ENCODE measurements around the gene DNAH3. TPM values are rescaled to one million over a fixed set of nuclear protein-coding genes. Genes with fewer than 3 reads are reported as not detected.
"Not testable (repeated sequence)": the region's sequence is repeated elsewhere in the genome, so short reads cannot be mapped to it uniquely, and the experiment has no call there.

Gene DNAH3
- total and polyA plus RNA-seq, 2 donors: 0.09 to 0.30 TPM

GRCh38 chr16:20952139-20952920 is 198.3 kb downstream of the DNAH3 start:
- Histone ChIP-seq H3K4me1 (ENCODE audit: control insufficient read depth in 2 of 2, insufficient read depth in 2 of 2, low read length in 2 of 2) (no peaks in the 10 kb centered on the region), H3K9me3 (ENCODE audit: control insufficient read depth in 2 of 2, insufficient read depth in 1 of 2, low read length in 1 of 2) (no peaks in the 10 kb centered on the region), H3K36me3 (ENCODE audit: control insufficient read depth in 2 of 2, insufficient read depth in 2 of 2, low read length in 1 of 2) (no peaks in the 10 kb centered on the region), H3K27me3 (ENCODE audit: control insufficient read depth in 2 of 2, insufficient read depth in 1 of 2, low read length in 1 of 2) (peaks cover 0 to 2% of the 10 kb centered on the region in 2 donors), H3K4me3 (ENCODE audit: low read length in 2 of 2) (no peak overlapping the region), H3K27ac (ENCODE audit: low read depth in 1 of 2, low read length in 1 of 2) (no peak overlapping the region)
- no peak for DNase-seq (ENCODE audit: low read depth in 6 of 9, low spot score in 9 of 9)
- WGBS: 94% methylated on average over 13 of the region's 13 CpGs

GRCh38 chr16:20950294-20950693 is 200.4 kb downstream of the DNAH3 start:
- WGBS: 93% methylated on average over 4 of the region's 4 CpGs
- Histone ChIP-seq H3K36me3 (ENCODE audit: control insufficient read depth in 2 of 2, insufficient read depth in 2 of 2, low read length in 1 of 2) (no peaks in the 10 kb centered on the region), H3K27ac (ENCODE audit: low read depth in 1 of 2, low read length in 1 of 2) (no peak overlapping the region), H3K4me3 (ENCODE audit: low read length in 2 of 2) (no peak overlapping the region), H3K9me3 (ENCODE audit: control insufficient read depth in 2 of 2, insufficient read depth in 1 of 2, low read length in 1 of 2) (no peaks in the 10 kb centered on the region), H3K4me1 (ENCODE audit: control insufficient read depth in 2 of 2, insufficient read depth in 2 of 2, low read length in 2 of 2) (no peaks in the 10 kb centered on the region), H3K27me3 (ENCODE audit: control insufficient read depth in 2 of 2, insufficient read depth in 1 of 2, low read length in 1 of 2) (peaks cover 0 to 2% of the 10 kb centered on the region in 2 donors)
- no peak for DNase-seq (ENCODE audit: low read depth in 6 of 9, low spot score in 9 of 9)

GRCh38 chr16:20949660-20950059 is 201.0 kb downstream of the DNAH3 start:
- WGBS: 93% methylated on average over 3 of the region's 3 CpGs

GRCh38 chr16:20948444-20948843 is 202.2 kb downstream of the DNAH3 start:
- Histone ChIP-seq H3K4me3 (ENCODE audit: low read length in 2 of 2) (no peak overlapping the region), H3K27ac (ENCODE audit: low read depth in 1 of 2, low read length in 1 of 2) (no peak overlapping the region), H3K4me1 (ENCODE audit: control insufficient read depth in 2 of 2, insufficient read depth in 2 of 2, low read length in 2 of 2) (peaks cover 0 to 2% of the 10 kb centered on the region in 2 donors), H3K9me3 (ENCODE audit: control insufficient read depth in 2 of 2, insufficient read depth in 1 of 2, low read length in 1 of 2) (no peaks in the 10 kb centered on the region), H3K27me3 (ENCODE audit: control insufficient read depth in 2 of 2, insufficient read depth in 1 of 2, low read length in 1 of 2) (no peaks in the 10 kb centered on the region), H3K36me3 (ENCODE audit: control insufficient read depth in 2 of 2, insufficient read depth in 2 of 2, low read length in 1 of 2) (no peaks in the 10 kb centered on the region)
- WGBS: 97% methylated on average over 9 of the region's 9 CpGs
- no peak for DNase-seq (ENCODE audit: low read depth in 6 of 9, low spot score in 9 of 9)

More at GRCh38 chr16:20949660-20950059, 201.0 kb downstream of the DNAH3 start:
- Histone ChIP-seq H3K27me3 (ENCODE audit: control insufficient read depth in 2 of 2, insufficient read depth in 1 of 2, low read length in 1 of 2) (peaks cover 0 to 2% of the 10 kb centered on the region in 2 donors), H3K36me3 (ENCODE audit: control insufficient read depth in 2 of 2, insufficient read depth in 2 of 2, low read length in 1 of 2) (no peaks in the 10 kb centered on the region), H3K4me1 (ENCODE audit: control insufficient read depth in 2 of 2, insufficient read depth in 2 of 2, low read length in 2 of 2) (no peaks in the 10 kb centered on the region), H3K9me3 (ENCODE audit: control insufficient read depth in 2 of 2, insufficient read depth in 1 of 2, low read length in 1 of 2) (no peaks in the 10 kb centered on the region), H3K27ac (ENCODE audit: low read depth in 1 of 2, low read length in 1 of 2) (no peak overlapping the region), H3K4me3 (ENCODE audit: low read length in 2 of 2) (no peak overlapping the region)
- DNase-seq (ENCODE audit: low read depth in 6 of 9, low spot score in 9 of 9): no peak

- no peaks in the 10 kb centered on the region for H3K36me3 ChIP-seq (ENCODE audit: control insufficient read depth in 2 of 2, insufficient read depth in 2 of 2, low read length in 1 of 2)
- peaks cover 0 to 2% of the 10 kb centered on the region in 2 donors for H3K4me1 ChIP-seq (ENCODE audit: control insufficient read depth in 2 of 2, insufficient read depth in 2 of 2, low read length in 2 of 2)
- no peak overlapping the region for H3K4me3 ChIP-seq (ENCODE audit: low read length in 2 of 2)
- H3K27me3 ChIP-seq (ENCODE audit: control insufficient read depth in 2 of 2, insufficient read depth in 1 of 2, low read length in 1 of 2): no peaks in the 10 kb centered on the region
- no peak overlapping the region for H3K27ac ChIP-seq (ENCODE audit: low read depth in 1 of 2, low read length in 1 of 2)
- no peak for DNase-seq (ENCODE audit: low read depth in 6 of 9, low spot score in 9 of 9)
- H3K9me3 ChIP-seq (ENCODE audit: control insufficient read depth in 2 of 2, insufficient read depth in 1 of 2, low read length in 1 of 2): no peaks in the 10 kb centered on the region
- WGBS: 96% methylated on average over 8 of the region's 8 CpGs
These were observed 204.5 kb downstream of the DNAH3 start for GRCh38 chr16:20946015-20946629.

GRCh38 chr16:20945575-20945875 is 205.1 kb downstream of the DNAH3 start:
- not testable (repeated sequence) for H3K9me3 ChIP-seq (ENCODE audit: control insufficient read depth in 2 of 2, insufficient read depth in 1 of 2, low read length in 1 of 2); H3K36me3 ChIP-seq (ENCODE audit: control insufficient read depth in 2 of 2, insufficient read depth in 2 of 2, low read length in 1 of 2); H3K27ac ChIP-seq (ENCODE audit: low read depth in 1 of 2, low read length in 1 of 2); H3K4me3 ChIP-seq (ENCODE audit: low read length in 2 of 2); DNase-seq (ENCODE audit: low read depth in 6 of 9, low spot score in 9 of 9); H3K4me1 ChIP-seq (ENCODE audit: control insufficient read depth in 2 of 2, insufficient read depth in 2 of 2, low read length in 2 of 2); H3K27me3 ChIP-seq (ENCODE audit: control insufficient read depth in 2 of 2, insufficient read depth in 1 of 2, low read length in 1 of 2)
- WGBS: 98% methylated on average over 11 of the region's 11 CpGs

GRCh38 chr16:20944861-20945574 is 205.6 kb downstream of the DNAH3 start:
- DNase-seq (ENCODE audit: low read depth in 6 of 9, low spot score in 9 of 9): peak in 2 of 9 donors; percentile 8 to 28
- WGBS: 90% methylated on average over 5 of the region's 5 CpGs

GRCh38 chr16:20942256-20942655 is 208.4 kb downstream of the DNAH3 start:
- no peaks in the 10 kb centered on the region for H3K27me3 ChIP-seq (ENCODE audit: control insufficient read depth in 2 of 2, insufficient read depth in 1 of 2, low read length in 1 of 2)
- no peaks in the 10 kb centered on the region for H3K9me3 ChIP-seq (ENCODE audit: control insufficient read depth in 2 of 2, insufficient read depth in 1 of 2, low read length in 1 of 2)
- WGBS: 93% methylated on average over 4 of the region's 4 CpGs
- peaks cover 0 to 2% of the 10 kb centered on the region in 2 donors for H3K4me1 ChIP-seq (ENCODE audit: control insufficient read depth in 2 of 2, insufficient read depth in 2 of 2, low read length in 2 of 2)
- no peak overlapping the region for H3K4me3 ChIP-seq (ENCODE audit: low read length in 2 of 2)
- no peak overlapping the region for H3K27ac ChIP-seq (ENCODE audit: low read depth in 1 of 2, low read length in 1 of 2)
- H3K36me3 ChIP-seq (ENCODE audit: control insufficient read depth in 2 of 2, insufficient read depth in 2 of 2, low read length in 1 of 2): no peaks in the 10 kb centered on the region
- DNase-seq (ENCODE audit: low read depth in 6 of 9, low spot score in 9 of 9): no peak

More at GRCh38 chr16:20944861-20945574, 205.6 kb downstream of the DNAH3 start:
- H3K36me3 ChIP-seq (ENCODE audit: control insufficient read depth in 2 of 2, insufficient read depth in 2 of 2, low read length in 1 of 2): no peaks in the 10 kb centered on the region
- no peak overlapping the region for H3K4me3 ChIP-seq (ENCODE audit: low read length in 2 of 2)
- no peaks in the 10 kb centered on the region for H3K27me3 ChIP-seq (ENCODE audit: control insufficient read depth in 2 of 2, insufficient read depth in 1 of 2, low read length in 1 of 2)
- H3K9me3 ChIP-seq (ENCODE audit: control insufficient read depth in 2 of 2, insufficient read depth in 1 of 2, low read length in 1 of 2): no peaks in the 10 kb centered on the region
- peaks cover 0 to 2% of the 10 kb centered on the region in 2 donors for H3K4me1 ChIP-seq (ENCODE audit: control insufficient read depth in 2 of 2, insufficient read depth in 2 of 2, low read length in 2 of 2)
- no peak overlapping the region for H3K27ac ChIP-seq (ENCODE audit: low read depth in 1 of 2, low read length in 1 of 2)

GRCh38 chr16:20941636-20941926 is 209.1 kb downstream of the DNAH3 start:
- DNase-seq (ENCODE audit: low read depth in 6 of 9, low spot score in 9 of 9): no peak
- Histone ChIP-seq H3K4me3 (ENCODE audit: low read length in 2 of 2) (no peak overlapping the region), H3K27me3 (ENCODE audit: control insufficient read depth in 2 of 2, insufficient read depth in 1 of 2, low read length in 1 of 2) (no peaks in the 10 kb centered on the region), H3K9me3 (ENCODE audit: control insufficient read depth in 2 of 2, insufficient read depth in 1 of 2, low read length in 1 of 2) (no peaks in the 10 kb centered on the region), H3K4me1 (ENCODE audit: control insufficient read depth in 2 of 2, insufficient read depth in 2 of 2, low read length in 2 of 2) (peaks cover 0 to 2% of the 10 kb centered on the region in 2 donors), H3K36me3 (ENCODE audit: control insufficient read depth in 2 of 2, insufficient read depth in 2 of 2, low read length in 1 of 2) (no peaks in the 10 kb centered on the region), H3K27ac (ENCODE audit: low read depth in 1 of 2, low read length in 1 of 2) (no peak overlapping the region)
- WGBS: over 99% methylated on average over 6 of the region's 6 CpGs
